Stimulated activated CD8-positive, alpha-beta memory T cell treated with anti-CD3 and anti-CD28 coated beads, Interleukin-7, amount 100 ng/mL, for 24 hours (primary cell): Measurements from ENCODE around the gene KRTAP10-7.
"Not testable (repeated sequence)": the region's sequence is repeated elsewhere in the genome, so short reads cannot be mapped to it uniquely, and the experiment has no call there.

ENCODE experiments used
- DNase-seq: peaks from one replicate; pipeline ENCODE4 v3.0.0-alpha.2; 2020; ENCODE audit warnings: low read depth

The KRTAP10-7 gene, protein sequence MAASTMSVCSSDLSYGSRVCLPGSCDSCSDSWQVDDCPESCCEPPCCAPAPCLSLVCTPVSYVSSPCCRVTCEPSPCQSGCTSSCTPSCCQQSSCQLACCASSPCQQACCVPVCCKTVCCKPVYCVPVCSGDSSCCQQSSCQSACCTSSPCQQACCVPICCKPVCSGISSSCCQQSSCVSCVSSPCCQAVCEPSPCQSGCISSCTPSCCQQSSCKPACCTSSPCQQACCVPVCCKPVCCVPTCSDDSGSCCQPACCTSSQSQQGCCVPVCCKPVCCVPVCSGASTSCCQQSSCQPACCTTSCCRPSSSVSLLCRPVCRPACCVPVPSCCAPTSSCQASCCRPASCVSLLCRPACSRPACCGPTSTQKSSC

DNA sequence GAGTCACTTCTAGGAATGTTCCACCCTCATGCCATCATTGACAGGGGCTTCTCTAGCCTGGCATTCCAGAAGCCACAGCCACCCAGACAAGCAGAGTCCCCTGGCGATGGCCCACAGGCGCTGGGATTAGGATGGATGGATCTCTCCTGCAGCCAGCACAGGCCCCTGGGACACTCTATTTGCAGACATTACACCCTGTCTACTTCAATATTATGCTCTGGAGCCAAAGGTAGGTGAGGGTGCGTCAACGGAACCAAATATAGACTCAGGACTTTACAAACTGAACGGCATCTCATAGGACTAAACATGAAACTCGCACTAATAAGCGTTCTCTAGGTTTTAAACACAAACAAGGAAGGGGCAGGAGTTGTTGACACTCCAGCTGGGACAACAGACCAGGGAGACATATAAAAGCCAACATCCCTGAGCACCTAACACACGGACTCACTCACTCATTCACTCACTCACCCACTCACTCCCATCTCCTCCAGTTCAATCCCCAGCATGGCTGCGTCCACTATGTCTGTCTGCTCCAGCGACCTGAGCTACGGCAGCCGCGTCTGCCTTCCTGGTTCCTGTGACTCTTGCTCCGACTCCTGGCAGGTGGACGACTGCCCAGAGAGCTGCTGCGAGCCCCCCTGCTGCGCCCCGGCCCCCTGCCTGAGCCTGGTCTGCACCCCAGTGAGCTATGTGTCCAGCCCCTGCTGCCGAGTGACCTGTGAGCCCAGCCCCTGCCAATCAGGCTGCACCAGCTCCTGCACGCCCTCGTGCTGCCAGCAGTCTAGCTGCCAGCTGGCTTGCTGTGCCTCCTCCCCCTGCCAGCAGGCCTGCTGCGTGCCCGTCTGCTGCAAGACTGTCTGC lies at the start of gene KRTAP10-7:
KRTAP10-7 (plus strand) TSS at position 480 of the 861 bp plus-strand sequence; CDS start at position 505, 25 bp downstream.
- not testable (repeated sequence) for DNase-seq

- DNase-seq, result no peak
Observed at GRCh38 chr21:44550807-44551206, 49.6 kb upstream of the KRTAP10-7 start.

DNA sequence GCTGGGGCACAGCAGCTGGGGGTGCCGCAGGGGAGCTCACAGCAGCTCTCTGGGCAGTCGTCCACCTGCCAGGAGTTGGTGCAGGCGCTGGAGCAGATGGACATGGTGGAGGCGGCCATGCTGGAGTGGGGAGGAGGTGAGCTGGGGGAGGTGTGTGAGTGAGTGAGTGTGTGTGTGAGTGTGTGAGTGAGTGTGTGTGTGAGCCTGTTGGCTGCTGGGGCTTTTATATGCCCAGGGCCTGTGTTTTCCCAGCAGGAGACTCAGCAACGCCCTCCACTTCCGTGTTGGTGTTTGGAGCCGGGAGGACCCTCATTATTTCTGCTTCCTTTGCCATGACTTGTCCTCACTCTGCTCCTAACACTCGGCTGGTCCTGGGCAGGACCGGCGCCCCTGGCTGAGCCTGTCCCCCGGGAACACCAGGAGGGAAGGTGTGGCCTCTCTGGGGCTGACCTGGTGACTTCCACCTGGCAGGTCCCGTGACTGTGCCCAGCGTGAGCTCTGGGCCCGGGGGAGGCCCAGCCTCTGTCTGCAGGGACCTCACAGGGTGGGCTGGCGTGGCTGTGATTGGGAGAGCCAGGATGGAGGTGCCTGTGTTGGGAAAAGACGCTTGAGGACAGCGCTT lies 48.9 kb upstream of the KRTAP10-7 start, which contains the start of gene KRTAP10-2:
KRTAP10-2 (minus strand) TSS at position 166 of the 622 bp plus-strand sequence; CDS start at position 119, 47 bp downstream.
- DNase-seq, result no peak

GRCh38 chr21:44552136-44552535 lies 48.3 kb upstream of the KRTAP10-7 start:
- no peak for DNase-seq

- DNase-seq, result no peak
Observed at GRCh38 chr21:44552681-44553080, 47.7 kb upstream of the KRTAP10-7 start.

- DNase-seq, result no peak
Observed at GRCh38 chr21:44555200-44555875, 45.1 kb upstream of the KRTAP10-7 start.

GRCh38 chr21:44556879-44557278 lies 43.5 kb upstream of the KRTAP10-7 start:
- no peak for DNase-seq

- no peak for DNase-seq
Observed at GRCh38 chr21:44557491-44558328, 42.7 kb upstream of the KRTAP10-7 start.

DNA sequence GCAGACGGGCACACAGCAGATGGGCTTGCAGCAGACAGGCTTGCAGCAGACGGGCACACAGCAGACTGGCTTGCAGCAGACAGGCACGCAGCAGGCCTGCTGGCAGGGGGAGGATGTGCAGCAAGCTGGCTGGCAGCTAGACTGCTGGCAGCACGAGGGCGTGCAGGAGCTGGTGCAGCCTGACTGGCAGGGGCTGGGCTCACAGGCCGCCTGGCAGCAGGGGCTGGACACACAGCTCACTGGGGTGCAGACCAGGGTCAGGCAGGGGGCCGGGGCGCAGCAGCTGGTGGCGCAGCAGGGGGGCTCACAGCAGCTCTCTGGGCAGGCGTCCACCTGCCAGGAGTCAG lies 42.1 kb upstream of the KRTAP10-7 start:
- not testable (repeated sequence) for DNase-seq

DNA sequence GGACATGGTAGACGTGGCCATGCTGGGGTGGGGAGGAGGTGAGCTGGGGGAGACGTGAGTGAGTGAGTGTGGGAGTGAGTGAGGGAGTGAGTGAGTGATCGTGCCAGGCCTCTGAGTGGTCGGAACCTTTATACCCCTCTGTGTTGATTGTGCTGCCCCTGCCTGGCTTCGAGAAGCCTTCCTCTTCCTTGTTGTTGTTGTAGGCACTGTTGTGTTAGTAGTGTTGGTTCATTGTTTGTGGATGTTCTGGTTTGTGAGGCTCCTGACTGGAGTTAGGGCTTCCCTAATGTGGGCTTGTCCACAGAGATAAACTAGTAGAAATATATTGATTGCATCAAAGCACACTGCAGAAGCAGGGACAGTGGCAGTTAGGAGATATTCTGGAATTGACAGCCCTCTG lies 41.7 kb upstream of the KRTAP10-7 start, which contains the start of gene KRTAP10-3:
KRTAP10-3 (minus strand) TSS at position 101 of the 400 bp plus-strand sequence; CDS start at position 21, 80 bp downstream.
- DNase-seq, result no peak

DNA sequence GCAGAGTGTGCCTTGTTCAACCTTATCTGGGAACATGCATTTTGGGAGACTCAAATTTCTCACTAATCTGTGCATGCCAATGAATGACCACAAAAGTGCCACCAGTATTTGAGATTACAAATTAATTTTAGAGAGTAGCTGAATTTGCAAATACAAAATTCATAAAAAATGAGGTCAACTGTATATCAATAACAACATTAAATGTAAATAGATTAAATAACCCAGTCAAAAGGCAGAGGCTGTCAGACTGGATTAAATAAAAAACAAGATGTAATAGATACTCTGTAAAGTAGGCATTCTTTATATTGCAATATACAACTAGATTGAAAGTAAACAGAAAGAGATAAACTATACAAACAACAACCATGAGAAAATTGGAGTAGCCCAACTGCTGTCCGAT lies 36.3 kb upstream of the KRTAP10-7 start:
- DNase-seq, result no peak

GRCh38 chr21:44564886-44565598 lies 35.4 kb upstream of the KRTAP10-7 start:
- no peak for DNase-seq

DNA sequence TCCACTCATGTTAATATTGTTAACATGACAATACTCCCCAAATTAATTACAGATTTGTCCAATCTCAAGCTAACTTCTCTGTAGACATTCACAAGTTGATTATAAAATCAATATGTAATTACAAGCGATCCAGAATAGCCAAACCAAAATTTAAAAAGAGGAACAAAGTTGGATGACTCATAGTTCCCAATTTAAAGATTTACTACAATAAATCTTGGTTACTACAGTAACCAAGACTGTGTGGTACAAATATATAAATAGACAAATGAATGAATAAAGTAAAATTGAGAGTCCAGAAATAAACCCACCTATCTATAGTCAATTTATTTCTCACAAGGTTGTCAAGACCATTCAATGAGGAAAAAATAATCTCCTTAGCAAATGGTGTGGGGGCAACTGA lies 34.0 kb upstream of the KRTAP10-7 start:
- no peak for DNase-seq

GRCh38 chr21:44567481-44568171 lies 32.8 kb upstream of the KRTAP10-7 start:
- no peak for DNase-seq

- DNase-seq, result no peak
Observed at GRCh38 chr21:44568261-44568660, 32.1 kb upstream of the KRTAP10-7 start.

DNA sequence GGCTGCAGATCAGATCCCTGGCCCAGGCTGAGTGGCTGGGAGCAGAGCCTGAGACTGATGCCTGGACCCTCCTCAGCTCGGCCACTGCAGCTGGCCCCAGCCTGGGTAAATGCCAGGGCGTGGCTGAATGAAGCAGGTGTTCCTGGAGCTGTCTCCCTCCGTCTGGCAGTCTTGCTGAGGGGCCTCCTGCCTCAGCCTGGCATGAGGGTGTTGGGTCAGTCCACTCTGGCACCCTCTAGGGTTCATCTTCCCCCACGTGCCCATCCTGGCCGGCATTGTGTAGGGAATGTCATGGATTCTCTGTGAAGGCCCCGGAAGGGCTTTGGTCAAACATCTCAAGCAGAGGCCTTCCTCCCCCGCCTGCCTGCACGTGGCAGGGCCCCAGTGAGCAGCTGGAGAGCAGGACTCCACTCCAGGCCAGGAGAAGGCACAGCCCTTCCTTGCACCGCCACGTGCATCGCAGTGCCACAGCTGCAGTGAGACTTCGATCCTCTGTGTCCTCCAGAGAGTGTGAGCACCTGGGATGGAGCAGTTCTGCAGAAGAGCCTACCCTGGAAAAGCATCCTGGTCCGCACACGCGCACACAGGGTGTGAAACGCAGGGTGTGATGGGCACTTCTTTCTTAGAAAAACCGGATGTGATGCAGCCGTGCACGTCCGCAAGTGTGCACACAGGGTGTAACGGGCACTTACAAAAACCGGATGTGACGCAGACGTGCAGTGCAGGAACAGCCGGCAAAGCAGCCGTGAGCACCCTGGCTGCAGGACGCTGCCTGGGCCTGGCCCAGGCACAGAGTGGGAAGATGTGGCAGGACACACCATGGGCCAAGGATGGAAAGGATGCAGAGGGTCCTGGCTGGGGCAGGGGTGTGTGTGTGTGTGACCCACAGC lies 31.5 kb upstream of the KRTAP10-7 start:
- DNase-seq, result no peak

DNA sequence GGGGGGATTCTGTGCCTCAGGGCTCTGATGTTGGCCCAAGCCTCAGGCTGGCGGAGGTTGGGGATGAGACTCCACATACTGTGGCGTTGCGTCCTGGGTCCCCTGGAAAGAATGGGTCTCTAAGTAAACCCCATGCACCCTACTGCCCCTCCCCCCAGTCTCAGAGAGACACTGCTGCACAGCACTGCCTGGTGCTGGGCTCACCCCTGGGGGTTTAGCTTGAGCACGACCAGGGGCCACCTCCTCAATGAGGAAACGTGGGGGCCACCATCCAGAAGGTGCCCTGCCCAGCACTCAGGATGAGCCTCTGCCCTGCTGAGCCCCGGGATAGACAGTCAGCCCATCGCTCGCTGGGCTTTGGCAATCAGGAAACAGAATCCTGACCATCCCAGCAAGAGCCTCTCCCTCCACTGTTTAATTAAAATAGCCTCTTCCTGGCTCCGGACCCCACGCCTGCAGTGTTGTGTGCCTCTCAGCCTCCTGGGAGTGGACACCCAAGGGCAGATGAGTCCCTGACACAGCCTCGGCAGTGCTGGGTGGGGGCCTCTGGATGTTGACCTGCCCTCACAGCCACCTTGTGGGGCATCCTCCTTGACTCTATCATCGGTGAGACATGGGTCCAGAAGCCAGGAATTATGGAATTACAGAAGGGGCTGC lies 30.4 kb upstream of the KRTAP10-7 start:
- no peak for DNase-seq

DNA sequence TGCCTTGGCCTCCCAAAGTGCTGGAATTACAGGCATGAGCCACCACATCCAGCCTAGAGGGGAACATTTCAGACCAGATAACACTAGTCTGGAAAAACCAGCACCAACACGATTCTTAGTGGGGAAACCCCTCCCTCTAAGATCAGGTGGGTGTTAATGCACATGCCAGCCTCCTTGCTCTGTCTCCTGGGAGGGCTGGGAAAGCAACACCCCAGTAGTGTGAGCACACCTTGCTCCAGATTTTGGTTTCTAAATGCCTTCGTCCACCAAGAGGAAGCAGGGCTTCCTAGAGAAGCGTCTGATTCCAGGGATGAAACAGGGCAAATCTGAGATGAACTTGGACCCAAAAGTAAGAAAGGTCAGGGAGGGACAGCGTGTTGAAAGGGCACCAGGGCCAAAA lies 29.1 kb upstream of the KRTAP10-7 start:
- no peak for DNase-seq
